GM18873 (cell line): ENCODE measurements around the gene RCOR1.
"Not testable (repeated sequence)": the region's sequence is repeated elsewhere in the genome, so short reads cannot be mapped to it uniquely, and the experiment has no call there.

Experiments used
- ATAC-seq: cut with Tn5 transposase; IDR thresholded peaks from one replicate; pipeline ENCODE4 v1.9.1; 2021; ENCODE audit warnings: mild to moderate bottlenecking, moderate library complexity, moderate number of reproducible peaks; ENCODE audit not compliant: unreplicated experiment, low FRiP score

RCOR1 gene

DNA sequence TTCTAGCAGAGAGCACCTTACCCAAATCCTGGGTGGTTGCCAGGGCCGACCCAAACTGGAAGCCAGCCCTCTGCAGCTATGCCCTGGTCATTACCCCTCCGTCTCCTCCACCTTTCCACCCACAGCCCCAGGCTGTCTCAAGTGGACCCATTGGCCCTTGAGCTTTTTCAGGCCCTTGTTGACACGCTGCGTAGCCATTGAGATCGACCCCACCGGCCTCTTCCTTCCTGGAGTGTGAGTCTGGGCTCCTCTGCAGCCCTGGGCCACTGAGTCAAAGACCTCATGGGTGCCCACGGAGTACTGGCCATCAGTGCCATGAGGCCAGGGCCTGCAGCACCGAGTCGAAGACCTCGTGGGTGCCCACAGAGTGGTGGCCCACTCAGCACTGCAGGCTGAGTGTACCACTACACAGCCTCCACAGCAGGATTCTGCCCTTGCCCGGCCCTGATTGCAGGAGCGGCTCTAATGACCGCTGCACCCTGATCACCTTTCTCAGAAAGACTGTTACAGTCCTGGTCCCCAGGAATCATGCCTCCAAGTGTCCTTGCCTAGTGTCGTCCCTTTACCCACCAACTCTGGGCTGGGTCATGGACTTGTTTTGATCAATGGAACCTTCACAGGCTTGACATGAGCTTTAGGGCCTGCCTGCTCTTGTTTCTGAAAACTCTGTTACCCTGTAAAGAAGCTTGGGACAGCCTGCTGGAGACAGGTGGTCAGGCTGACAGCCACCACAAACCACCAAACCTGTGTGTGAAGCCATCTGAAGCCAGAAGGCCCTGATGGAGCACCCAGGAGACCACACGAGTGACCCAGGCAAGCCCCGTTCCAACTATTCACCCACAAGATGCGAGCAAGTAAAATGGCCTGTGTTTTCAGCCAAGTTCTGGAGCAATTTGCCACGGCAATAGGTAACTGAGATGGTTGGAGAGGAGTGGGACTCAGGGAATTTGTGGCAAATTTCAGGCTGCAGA, 145.2 kb downstream of the RCOR1 start:
- no peak for ATAC-seq

DNA sequence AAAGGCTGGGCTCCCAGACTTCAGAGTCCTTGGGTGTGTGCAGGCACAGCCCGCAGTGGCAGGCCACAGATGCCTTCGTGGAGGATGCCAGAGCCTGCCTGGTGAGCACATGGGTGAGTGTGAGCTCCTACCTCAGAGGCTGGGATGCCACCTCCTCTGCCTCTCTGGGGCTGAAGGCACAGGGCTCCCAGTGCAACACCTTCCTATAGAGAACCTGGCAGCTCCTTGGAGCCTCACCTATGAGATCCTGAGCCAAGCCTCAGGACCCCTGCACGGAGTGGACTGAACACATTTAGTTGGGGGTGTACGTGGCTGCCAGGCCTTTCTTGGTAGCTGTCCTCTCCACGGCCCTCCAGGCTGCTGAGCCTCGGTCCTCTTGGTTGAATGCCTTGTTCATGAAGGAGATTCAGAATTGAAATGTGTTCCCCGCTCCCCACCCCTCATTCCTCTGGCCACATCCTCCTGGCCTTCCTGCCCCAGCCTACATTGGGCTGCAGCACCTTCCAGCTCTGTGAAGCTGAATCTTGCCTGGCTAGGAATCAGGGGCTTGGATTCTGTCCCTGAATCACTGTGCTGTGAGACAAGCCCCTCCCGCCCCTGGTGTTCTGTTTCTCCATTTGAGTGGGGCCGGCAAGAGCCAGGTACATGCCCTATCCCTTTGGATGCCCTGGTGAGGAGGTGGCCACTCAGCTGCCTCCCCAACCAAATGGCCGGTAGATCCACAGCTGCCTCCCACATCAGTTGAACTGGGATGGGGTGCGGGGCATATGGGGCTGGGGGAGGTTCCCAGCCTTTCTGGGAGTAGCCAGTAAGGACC, 146.1 kb downstream of the RCOR1 start:
- ATAC-seq = no peak

DNA sequence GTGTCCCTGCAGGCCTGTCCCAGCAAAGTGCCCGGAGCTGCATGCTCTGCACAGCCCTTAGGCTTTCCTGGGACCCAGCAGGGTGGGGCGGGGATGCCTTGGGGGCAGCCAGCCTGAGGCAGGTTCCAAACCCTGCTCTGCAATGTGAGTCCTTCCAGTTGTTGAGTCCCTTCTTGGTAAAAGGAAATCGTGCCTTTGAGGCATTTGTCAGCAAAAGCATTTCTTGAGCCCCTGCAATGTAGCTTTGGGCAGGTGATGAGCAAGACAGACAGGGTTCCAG, 146.7 kb downstream of the RCOR1 start:
- no peak for ATAC-seq

DNA sequence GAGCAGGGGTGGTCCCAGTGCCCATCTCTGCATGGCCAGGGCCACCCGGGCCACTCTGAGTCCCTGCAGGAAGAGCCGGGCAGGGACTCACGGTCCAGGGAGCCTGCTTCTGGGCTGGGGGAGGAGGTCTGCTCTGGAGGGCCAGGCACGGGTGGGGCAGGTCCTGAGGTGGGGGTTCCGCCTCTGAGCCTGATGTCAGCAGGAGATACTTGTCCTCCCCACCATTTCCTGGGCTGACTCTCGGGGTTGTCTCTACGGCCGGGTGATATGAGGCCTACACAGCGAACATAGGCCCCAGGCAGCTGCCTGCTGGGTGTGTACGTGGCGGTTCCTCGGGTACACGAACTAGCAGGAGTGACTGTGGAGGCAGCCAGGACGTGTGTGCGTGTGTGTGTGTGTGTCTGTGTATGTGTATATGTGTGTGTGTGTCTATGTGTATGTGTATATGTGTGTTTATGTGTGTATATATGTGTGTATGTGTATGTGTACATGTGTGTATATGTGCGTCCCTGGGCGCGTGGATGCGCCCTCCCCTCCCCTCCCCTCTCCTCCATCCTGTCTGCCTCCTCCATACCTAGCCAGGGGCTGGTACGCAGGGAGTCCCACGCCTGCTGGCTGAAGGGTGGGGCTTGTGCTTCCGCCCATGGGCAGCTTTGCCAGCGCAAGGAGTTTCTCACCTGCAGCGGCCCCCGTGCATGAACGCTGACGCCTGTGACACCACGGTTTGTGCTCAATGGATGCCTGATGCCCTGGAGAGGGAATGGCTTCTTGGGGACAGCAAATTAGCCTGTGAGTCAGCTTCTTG, 154.4 kb downstream of the RCOR1 start:
- ATAC-seq = no peak

DNA sequence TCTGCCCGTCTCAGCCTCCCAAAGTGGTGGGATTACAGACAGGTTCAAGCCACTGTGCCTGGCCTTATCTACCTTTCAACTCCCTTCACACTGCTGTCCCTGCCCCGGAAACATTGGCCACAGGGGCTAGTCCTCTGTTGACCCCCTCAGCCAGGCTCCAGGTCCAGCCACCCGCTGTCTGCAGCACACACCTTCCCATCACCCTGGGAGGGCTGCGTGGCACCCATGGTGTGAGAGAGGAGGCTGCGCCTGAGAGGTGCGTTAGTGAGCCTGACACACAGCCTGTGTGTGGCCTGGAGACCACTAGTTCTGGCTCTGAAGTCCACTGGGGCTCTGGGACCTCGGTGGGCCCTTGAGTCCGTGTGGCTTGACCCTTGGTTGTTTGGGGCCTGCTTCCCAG, 156.4 kb downstream of the RCOR1 start:
- no peak for ATAC-seq

DNA sequence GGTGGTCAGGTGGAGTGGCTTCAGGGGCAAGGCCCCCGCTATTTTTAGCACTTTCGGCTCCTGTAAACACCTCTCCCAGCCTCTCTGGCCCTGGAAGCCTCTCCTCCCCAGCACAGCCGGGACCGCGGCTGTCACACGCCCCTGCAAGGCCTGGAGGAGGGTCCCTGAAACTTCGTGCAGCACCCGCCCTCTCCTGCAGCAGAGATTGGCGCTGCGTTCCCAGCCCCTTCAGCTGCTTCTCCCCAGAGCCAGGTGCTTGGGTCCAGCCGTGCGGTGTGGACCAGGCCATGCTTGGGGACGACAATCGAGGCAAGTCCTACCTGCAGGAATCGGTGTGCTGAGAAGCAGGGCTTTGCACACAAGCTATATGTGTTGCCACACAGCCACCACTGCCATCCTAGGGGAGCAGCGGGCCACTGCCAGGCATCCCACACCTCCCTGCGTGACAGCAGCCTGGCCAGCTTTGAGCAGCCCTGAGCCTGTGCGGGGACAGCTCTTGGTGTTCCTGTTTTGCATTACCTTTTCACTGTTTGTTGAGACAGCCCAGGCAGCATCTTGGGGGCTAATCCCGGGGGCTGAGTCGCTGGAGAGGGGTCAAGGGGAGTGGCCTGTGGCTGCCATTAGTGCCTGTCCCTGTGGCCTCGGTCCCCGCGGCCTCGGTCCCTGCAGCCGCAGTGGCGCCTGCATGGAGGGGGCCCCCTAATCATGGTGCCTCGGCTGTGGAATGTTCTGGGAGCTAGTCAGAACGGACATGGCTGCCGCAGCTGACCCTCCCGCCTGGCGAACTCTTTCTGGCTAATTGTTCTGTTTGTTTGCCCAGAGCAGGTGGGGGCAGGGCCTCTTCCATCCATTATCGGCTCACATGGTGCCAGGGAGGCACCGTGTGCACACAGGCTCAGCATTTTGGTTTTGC, 157.2 kb downstream of the RCOR1 start:
- ATAC-seq = no peak

DNA sequence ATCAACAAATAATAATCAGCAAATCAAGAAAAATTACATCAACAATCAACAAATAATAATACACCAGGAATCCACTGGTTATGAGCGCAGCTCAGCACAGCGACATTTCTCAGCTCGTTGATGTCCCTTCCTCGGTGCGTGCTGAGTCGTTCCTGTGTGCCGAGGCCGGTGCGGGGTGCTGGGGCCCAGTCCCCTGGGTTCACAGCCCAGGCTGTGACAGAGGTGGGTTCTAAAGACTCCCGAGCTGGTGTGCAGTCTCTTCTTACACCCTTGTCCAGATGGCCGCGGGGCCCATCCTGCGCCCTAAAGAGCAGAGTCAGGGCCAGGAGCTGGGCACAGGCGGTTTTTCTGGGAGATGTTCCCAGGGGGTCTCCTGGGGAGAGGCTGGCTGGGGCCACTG, 157.9 kb downstream of the RCOR1 start:
- ATAC-seq = no peak

DNA sequence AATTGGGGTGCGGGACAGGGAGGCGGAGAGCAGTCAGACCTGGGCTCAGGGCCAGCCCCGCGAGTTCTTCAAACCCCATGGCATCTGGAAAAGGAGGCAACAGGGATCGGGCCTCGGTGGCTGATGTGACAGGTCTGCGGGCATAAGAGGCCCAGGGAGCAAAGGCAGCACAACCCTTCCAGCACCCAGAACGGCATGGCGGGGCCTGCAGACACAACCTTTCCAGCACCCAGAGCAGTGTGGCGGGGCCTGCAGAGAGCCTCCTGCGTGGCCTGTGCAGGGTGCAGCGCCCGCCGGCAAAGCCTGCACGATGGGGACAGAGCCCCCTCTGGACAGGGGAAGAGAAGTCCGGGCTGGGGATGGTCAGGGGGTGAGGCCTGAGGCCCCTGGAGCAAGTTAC, 158.6 kb downstream of the RCOR1 start:
- no peak for ATAC-seq

DNA sequence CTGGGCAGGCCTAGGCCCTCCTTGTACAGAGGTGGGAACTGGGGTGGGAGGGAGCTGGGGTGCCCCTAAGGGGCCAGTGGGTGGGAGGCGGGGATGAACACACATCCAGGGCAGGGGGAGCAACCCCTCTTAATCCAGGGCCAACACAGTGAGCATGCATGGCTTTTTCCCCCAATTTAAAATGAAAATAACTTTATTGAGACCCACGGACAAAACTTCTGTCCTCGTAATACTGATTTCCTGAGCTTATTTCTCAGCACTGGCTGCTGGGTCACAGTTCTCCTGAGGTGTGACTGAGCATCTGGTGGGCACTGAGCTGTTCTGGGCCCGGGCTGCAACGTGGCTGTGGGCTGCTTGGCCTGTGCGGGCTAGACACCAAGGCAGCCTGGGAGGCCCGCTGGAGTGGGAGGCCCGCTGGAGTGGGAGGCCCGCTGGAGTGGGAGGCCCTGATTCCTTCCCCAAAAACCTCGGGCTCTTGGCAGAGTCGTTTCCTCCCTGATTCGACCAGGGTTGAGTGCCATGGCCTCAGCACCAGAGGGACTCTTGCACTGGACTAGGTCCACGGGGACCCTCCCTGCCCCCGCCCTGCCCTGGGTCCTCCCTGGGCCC, 159.9 kb downstream of the RCOR1 start:
- no peak for ATAC-seq

DNA sequence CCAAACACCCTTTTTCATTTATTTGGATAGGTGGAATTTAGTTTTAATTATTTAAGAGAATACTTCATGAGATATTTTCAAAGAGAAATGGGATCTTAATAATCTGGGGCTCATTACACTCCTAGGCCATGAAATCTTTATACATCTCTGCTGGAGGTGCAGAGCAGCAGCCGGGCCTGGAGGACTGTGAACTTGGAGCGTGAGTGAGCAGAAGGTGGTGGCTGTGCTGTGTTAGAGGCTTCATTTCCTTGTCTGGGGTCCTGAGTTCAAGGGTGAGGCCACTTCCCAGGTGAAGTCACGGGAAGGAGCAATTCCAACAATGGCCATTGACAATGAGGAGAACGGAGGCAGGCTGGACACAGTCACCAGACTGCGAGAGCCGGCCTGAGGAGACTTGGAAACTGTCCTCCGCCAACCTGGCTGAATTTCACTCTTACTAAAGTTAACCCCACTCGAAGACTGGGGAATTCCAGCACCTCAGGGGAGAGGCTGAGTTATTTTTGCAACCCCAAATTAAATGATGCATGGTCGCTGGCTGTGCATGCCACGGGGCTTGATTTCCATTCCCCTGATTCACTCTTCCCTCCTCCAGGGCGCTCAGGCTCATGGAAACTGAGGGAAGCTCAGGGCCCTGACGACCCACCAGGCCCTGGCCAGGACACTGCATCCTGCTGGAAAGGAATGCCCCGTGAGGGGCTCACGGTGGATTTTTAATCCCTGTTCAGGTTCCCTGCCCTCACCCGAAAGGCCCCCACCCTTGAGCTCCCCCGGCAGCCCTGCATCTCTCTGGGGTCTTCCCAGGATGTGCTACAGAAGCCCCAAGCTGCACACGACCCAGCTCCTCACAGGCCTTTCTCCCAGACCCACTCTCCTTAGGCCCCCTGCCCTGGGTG, 162.2 kb downstream of the RCOR1 start:
- ATAC-seq = no peak

DNA sequence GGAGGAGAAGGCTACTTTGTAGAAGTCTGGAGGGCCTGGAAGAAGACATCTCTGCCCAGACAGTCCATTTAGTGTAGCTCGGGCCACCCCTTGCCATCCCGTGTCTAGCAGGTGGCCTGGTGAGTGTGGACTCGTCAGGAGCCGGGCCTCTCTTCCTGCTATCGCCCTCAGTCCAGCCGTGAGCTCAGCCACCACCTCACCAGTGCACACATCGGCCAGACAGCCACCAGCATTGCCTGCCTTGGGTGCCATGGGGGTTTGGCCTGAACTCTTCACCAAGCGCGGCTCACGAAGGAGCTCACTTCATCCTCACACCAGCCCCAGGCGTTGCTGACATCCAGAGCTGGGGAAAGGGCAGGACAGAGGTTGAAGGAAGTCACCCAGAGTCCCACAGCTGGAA, 165.2 kb downstream of the RCOR1 start:
- no peak for ATAC-seq

DNA sequence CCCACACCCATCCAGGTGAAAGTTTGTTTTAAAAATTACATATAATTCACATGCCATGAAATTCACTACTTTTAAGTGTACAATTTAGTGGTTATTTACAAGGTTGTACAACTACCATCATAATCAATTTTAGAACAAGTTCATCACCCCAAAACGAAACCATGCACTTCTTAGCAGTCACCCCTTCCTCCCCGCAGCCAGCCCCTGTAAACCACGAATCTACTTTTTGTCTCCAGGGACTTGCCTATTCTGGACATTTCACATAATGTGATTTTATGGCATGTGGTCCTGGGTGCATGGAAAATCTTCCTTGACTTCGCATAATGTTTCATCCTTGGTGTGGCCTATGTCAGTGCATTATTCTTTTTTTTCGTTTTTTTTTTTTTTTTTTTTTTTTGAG, 165.6 kb downstream of the RCOR1 start:
- no peak for ATAC-seq

DNA sequence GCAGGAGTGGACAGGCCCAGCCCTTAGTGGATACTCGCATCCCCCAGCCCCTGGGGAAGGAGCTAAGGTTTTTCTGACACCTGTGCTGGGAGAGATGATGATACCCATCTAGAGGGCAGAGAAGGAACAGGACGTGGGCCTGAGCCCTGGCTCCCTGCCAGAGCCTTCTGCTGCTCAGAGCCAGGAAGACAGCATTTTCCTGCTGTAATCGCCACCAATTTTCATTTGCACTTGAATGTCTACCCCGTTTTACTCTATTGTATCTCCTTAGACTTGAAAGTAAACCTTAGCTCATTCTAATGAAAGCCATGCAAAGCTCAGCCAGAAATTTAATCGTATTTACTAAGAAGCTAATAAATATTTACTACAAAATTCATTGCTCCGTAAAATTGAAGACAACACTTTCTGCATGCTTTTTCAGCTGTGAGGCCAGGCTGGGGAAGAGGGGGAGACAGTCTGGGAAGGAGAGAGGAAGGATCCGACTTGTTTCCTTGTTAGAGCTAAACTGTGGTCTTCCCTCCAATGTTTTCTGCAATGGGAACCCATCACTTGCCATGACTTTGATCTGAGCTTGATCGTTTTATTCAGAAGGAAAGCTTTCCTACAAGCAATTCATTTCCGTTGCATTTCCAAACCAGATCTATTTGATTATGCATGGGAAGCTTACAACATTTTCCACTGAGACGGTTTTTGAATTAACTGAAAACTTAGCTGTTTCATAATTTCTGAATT, 167.2 kb downstream of the RCOR1 start:
- no peak for ATAC-seq

DNA sequence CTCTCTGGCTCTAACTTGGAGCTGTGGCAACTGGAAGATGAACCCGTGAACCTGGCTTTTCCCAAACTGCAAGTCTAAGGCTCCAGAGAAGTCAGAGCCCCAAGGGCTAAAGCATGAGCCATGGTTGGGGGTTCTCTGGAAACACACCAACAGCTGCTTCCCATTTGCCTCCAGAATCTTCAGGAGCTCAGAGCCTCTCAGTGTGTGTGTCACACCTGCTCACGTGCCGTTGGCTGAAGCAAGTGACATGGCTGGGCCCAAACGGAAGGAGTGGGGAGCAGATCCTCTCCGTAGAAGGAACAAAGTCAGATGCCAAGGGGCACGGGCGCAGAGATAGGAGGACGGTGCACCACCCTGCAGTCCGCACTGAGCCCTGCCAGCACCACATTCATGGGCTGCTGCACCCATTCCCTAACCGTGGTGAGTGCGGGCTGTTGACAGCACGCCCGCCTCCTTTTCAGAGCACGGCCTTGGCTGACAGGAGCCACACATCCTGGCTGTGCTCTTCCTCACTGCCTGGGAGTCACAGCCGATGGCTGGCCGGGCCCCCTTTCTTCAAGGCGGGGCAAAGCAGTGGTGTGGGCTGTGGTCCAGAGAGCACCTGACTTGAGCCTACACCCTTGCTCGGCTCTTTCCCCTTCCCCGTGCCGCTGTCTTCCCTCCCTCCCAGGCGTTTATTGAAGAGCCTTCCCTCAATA, 168.2 kb downstream of the RCOR1 start:
- ATAC-seq = no peak

DNA sequence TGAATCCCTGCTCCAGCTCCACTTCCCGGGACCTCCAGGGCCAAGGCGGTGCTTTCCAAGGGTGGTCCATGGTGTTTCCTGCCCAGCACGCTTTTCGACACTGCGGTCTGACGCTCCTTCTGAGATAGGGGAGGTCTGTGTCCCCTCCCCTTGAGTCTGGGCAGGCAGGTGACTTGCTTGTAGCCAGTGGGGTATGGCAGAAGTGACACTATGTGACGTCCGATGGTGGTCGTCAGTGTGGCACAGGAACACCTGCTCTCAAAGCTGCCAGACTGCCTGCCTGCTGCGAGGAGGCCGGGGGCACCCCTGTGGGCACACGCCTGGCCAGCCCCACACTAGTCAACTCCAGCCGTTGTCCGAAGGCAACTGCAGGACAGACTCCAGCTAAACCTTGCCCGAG, 168.8 kb downstream of the RCOR1 start:
- no peak for ATAC-seq

DNA sequence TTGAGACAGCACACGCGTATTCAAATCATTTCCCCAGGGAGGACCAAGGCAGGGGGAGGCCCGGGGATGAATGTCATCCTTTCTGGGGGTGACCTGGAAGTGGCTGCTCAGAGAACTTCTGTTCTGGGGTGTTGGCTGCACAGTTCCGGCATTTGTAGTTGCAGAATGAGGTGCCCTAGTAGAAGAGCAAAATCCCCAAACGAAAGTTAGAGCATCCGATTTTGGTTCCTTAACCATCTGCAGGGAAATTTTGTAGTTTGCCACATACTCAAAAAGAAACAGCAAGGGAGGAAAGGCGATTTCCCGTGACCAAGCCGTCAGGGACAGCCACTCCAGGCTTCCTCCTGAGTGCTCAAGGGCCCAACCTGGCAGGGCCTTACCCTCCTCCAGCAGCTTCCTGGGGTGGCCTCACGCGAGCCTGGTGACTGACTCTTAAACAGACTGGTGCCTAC, 171.8 kb downstream of the RCOR1 start:
- ATAC-seq = peak; percentile 50

DNA sequence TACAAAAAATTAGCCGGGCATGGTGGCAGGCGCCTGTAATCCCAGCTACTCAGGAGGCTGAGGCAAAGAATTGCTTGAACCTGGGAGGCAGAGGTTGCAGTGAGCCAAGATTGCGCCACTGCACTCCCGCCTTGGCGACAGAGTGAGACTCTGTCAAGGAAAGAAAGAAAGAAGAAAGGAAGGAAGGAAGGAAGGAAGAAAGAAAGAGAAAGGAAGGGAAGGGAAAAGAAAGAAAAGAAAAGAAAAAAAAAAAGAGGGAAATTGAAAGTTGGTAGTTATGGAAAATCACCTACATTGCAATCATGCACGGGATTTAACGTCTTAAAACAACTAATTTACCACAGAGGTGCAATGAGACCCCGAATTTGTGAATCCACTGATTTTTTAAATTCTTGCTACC, 173.3 kb downstream of the RCOR1 start:
- ATAC-seq = not testable (repeated sequence)
